ENCODE results near the gene PSMB11. TPM values are rescaled to one million over a fixed set of nuclear protein-coding genes. Genes with fewer than 3 reads are reported as not detected.

Gene PSMB11
- not detected in 2 replicates for total RNA-seq

DNA sequence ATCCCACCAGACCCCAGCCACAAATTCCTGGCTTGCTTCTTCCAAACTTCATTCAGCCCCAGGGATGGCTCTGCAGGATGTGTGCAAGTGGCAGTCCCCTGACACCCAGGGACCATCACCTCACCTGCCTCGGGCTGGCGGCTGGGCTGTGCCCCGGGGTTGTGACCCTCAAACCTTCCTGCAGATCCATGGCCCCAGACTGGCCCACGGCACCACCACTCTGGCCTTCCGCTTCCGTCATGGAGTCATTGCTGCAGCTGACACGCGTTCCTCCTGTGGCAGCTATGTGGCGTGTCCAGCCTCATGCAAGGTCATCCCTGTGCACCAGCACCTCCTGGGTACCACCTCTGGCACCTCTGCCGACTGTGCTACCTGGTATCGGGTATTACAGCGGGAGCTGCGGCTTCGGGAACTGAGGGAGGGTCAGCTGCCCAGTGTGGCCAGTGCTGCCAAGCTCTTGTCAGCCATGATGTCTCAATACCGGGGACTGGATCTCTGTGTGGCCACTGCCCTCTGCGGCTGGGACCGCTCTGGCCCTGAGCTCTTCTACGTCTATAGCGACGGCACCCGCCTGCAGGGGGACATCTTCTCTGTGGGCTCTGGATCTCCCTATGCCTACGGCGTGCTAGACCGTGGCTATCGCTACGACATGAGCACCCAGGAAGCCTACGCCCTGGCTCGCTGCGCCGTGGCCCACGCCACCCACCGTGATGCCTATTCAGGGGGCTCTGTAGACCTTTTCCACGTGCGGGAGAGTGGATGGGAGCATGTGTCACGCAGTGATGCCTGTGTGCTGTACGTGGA, at the start of gene PSMB11:
PSMB11 (plus strand) TSS at position 51 of the 804 bp plus-strand sequence; CDS start at position 65, 14 bp downstream.

GRCh38 chr14:23009939-23010726, 31.9 kb upstream of the PSMB11 start, which contains the start of gene C14orf93:
C14orf93 (minus strand) TSS chr14:23010143; CDS start chr14:22999023, 11,120 bp downstream.

GRCh38 chr14:23034498-23035302, 7.3 kb upstream of the PSMB11 start, which contains the start of gene PSMB5:
PSMB5 (minus strand) TSS chr14:23034900; CDS start chr14:23034881, 19 bp downstream.

DNA sequence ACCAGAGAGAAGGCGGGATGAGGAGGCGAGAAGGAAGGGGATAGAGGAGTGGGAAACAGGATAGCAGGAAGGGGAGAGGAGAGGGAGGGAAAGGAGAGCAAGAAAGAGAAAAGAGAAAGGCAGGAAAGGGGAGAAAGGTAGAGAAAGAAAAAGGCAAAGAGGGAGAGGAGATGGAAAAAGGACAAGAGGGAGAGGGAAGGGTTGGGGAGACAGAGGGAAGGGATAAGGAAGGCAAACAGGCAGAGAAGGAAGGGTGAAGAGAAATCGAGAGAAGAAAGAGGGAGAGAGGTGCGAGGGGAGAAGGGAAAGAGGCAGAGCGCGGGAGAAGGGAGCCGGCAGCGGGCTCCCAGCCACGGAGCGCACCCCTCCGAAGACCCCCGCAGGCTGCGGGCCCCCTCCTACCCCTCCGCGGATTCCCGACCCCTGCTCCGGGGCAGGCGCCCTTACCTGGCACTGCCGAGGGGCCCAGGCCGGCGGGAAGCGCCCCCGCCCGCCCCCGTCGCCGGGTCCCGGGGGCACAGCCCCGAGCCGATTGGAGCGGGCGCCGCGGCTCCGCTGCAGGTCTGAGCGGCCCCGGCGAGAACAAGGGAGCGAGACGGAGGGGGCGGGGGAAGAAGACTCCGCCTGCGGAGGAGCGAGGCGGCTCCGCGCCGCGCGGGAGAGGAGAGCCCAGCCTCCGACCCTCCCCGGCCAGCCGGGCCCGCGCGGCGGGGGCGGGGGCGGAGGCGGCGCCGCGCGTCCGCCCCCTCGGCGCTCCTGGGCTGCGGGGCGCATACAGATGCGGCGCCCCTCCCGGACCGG, 15.1 kb downstream of the PSMB11 start, which contains the start of gene CDH24:
CDH24 (minus strand) TSS at position 565 of the 801 bp plus-strand sequence. CDS start 1,787 bp downstream, outside the sequence.

Other genes starting within 250 kb of the PSMB11 start
- 0.43 and 3.1 TPM in 2 replicates for gene SLC7A7, start 226.8 kb upstream of the PSMB11 start, total RNA-seq
- gene MRPL52, start 212.3 kb upstream of the PSMB11 start, total RNA-seq: 28.9 and 30.1 TPM in 2 replicates
- 151 and 263 TPM in 2 replicates for gene MMP14, start 205.6 kb upstream of the PSMB11 start, total RNA-seq
- gene LRP10, start 170.5 kb upstream of the PSMB11 start, total RNA-seq: 52.9 and 61.2 TPM in 2 replicates
- 0.43 TPM in 1 of 2 replicates, not detected in the other for gene REM2, start 159.0 kb upstream of the PSMB11 start, total RNA-seq
- 48.9 and 70.8 TPM in 2 replicates for gene RBM23, start 123.1 kb upstream of the PSMB11 start, total RNA-seq
- 80.4 and 83.9 TPM in 2 replicates for gene PRMT5, start 112.8 kb upstream of the PSMB11 start, total RNA-seq
- gene HAUS4, start 85.1 kb upstream of the PSMB11 start, total RNA-seq: 51.6 and 150 TPM in 2 replicates
- gene AJUBA, start 59.7 kb upstream of the PSMB11 start, total RNA-seq: 250 and 322 TPM in 2 replicates
- gene C14orf93, start 32.1 kb upstream of the PSMB11 start, total RNA-seq: 13.0 and 20.5 TPM in 2 replicates
- 186 and 259 TPM in 2 replicates for gene PSMB5, start 7.3 kb upstream of the PSMB11 start, total RNA-seq
- gene CDH24, start 15.3 kb downstream of the PSMB11 start, total RNA-seq: 3.4 and 4.3 TPM in 2 replicates
- 25.8 and 31.8 TPM in 2 replicates for gene ACIN1, start 52.9 kb downstream of the PSMB11 start, total RNA-seq
- gene C14orf119, start 53.3 kb downstream of the PSMB11 start, total RNA-seq: 27.7 and 43.1 TPM in 2 replicates
- not detected in 2 replicates for gene CIROP, start 62.8 kb downstream of the PSMB11 start, total RNA-seq
- not detected in 2 replicates for gene CEBPE, start 77.0 kb downstream of the PSMB11 start, total RNA-seq
- 2.4 and 5.5 TPM in 2 replicates for gene SLC7A8, start 141.4 kb downstream of the PSMB11 start, total RNA-seq
- gene RNF212B, start 195.7 kb downstream of the PSMB11 start, total RNA-seq: not detected in 2 replicates
- gene HOMEZ, start 243.9 kb downstream of the PSMB11 start, total RNA-seq: 7.2 and 8.2 TPM in 2 replicates